Measurements from ENCODE around the gene ZFR. TPM values are rescaled to one million over a fixed set of nuclear protein-coding genes. Genes with fewer than 3 reads are reported as not detected.

The ZFR gene
- total RNA-seq, 3 donors from 2014 or later = 44.0 to 73.3 (median 44.7) TPM

DNA sequence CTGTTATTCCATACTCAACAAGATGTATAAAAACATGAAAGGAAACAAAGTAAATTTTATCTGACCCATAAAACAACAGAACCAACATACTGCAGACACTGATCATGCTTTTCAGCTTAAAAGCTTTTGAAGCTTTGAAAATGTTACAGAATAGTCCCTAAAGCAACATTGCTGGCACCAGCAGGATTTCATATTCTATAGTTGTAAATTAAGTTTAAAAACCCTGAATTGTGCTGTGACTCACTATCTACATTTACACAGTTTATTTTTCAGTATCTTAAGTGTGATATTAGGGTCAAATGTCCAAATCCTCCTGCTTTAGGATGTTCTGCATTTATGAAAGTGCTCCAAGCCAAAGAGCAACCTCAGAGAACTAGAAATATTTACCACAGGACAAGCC lies 59.9 kb downstream of the ZFR start:
- DNase-seq (no peak), ATAC-seq (no peak)
- intact Hi-C loops (cut with DNase I, micrococcal nuclease) = no loop called here
- H3K36me3 ChIP-seq (ENCODE audit: low read depth) = no peaks in the 10 kb centered on the region
- no peak overlapping the region for H3K4me3 ChIP-seq
- TF ChIP-seq, protein P1, sequence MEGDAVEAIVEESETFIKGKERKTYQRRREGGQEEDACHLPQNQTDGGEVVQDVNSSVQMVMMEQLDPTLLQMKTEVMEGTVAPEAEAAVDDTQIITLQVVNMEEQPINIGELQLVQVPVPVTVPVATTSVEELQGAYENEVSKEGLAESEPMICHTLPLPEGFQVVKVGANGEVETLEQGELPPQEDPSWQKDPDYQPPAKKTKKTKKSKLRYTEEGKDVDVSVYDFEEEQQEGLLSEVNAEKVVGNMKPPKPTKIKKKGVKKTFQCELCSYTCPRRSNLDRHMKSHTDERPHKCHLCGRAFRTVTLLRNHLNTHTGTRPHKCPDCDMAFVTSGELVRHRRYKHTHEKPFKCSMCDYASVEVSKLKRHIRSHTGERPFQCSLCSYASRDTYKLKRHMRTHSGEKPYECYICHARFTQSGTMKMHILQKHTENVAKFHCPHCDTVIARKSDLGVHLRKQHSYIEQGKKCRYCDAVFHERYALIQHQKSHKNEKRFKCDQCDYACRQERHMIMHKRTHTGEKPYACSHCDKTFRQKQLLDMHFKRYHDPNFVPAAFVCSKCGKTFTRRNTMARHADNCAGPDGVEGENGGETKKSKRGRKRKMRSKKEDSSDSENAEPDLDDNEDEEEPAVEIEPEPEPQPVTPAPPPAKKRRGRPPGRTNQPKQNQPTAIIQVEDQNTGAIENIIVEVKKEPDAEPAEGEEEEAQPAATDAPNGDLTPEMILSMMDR (IDR thresholded peaks at IDR 0.05) = no peak
- H3K9me3 ChIP-seq = no peaks in the 10 kb centered on the region
- no peaks in the 10 kb centered on the region for H3K4me1 ChIP-seq (ENCODE audit: low read depth)

DNA sequence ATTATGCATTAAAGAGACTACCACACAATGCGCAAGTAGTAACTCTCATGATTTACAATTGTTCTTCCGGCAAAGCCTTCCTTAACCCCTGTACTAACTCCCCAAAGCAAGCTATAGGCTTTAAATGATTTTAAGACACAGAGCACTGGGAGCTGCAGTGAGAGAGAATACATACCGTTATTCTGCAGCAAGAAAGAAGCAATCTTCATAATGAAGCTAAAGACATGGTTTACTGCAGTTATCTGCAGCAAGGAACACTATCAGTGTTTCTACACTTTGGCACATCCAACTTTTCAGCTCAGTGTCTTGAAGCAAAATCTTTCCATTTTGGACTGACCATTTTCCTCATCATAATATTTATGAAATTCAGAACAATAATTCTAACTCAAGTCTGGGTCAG lies 61.0 kb downstream of the ZFR start:
- ATAC-seq (no peak), DNase-seq (no peak)
- TF ChIP-seq, protein P1 (IDR thresholded peaks at IDR 0.05) = no peak
- Histone ChIP-seq H3K36me3 (ENCODE audit: low read depth) (no peaks in the 10 kb centered on the region), H3K4me3 (no peak overlapping the region), H3K9me3 (no peaks in the 10 kb centered on the region), H3K4me1 (ENCODE audit: low read depth) (no peaks in the 10 kb centered on the region)
- intact Hi-C loops (cut with DNase I, micrococcal nuclease) = no loop called here

DNA sequence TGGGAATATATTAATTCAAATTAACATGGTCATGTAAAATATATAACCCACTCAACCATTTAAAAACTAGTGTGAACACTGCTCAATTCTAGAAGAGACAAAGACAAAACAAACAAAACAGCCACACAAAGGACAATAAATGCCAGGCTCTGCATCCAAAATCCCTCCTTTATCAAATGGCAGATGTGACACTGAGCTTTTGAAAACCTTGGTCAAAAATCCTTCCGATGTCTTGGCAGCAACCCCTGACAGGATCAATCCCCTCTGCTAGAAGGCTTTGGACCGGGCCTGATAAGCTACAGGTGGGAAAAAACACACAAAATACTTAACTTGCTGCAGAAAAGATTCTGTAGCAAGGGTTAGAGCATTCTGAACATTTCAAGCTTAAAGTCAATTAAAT lies 61.5 kb downstream of the ZFR start:
- H3K9me3 ChIP-seq = no peaks in the 10 kb centered on the region
- DNase-seq (no peak), ATAC-seq (no peak)
- H3K4me3 ChIP-seq = no peak overlapping the region
- H3K36me3 ChIP-seq (ENCODE audit: low read depth) = no peaks in the 10 kb centered on the region
- no peaks in the 10 kb centered on the region for H3K4me1 ChIP-seq (ENCODE audit: low read depth)
- TF ChIP-seq, protein P1 (IDR thresholded peaks at IDR 0.05) = no peak
- intact Hi-C loops (cut with DNase I, micrococcal nuclease) = no loop called here

DNA sequence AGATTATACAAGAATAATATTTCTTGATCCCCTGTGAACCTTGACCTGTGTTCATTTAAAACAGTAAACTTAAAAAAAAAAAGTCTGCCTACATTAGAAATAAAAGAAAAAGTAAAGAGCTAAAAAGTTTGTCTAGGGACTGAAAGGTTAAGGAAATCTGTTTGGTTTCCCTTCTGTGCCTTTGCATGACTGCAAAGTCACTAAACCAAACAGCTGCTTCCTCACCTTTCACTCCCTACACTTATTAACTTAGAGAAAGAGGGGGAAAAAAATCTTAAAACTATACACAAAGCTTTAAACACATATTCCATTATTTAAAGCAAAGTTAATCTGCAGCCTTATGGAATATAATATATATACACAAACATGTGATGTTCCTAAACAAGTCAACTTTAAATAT lies 65.1 kb downstream of the ZFR start:
- intact Hi-C loops (cut with DNase I, micrococcal nuclease) = no loop called here
- no peak overlapping the region for H3K4me3 ChIP-seq
- TF ChIP-seq, protein P1 (IDR thresholded peaks at IDR 0.05) = no peak

DNA sequence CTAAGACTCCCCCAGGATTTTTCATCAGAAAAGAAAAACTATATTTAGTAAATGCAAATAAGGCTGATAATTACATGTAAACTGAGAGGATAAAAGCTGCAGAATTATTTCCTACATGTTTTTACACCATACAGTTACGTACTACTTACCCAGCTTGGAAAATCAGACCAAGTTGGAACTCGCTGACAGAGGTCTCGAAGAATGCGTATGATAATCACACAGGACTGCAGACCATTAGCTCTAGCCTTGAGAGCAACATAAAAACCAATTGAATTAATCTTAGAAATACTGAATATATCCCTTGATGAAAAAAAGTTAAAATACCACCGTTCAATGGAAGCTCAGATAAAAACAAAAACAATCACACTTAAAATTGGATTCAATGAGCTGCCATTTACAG lies 65.6 kb downstream of the ZFR start:
- DNase-seq (no peak), ATAC-seq (no peak)
- Histone ChIP-seq H3K4me1 (ENCODE audit: low read depth) (no peaks in the 10 kb centered on the region), H3K4me3 (no peak overlapping the region), H3K36me3 (ENCODE audit: low read depth) (no peaks in the 10 kb centered on the region), H3K9me3 (no peaks in the 10 kb centered on the region)
- intact Hi-C loops (cut with DNase I, micrococcal nuclease) = no loop called here
- TF ChIP-seq, protein P1 (IDR thresholded peaks at IDR 0.05) = no peak

More for the DNA sequence above, 65.1 kb downstream of the ZFR start:
- DNase-seq (no peak), ATAC-seq (no peak)
- Histone ChIP-seq H3K9me3 (no peaks in the 10 kb centered on the region), H3K36me3 (ENCODE audit: low read depth) (no peaks in the 10 kb centered on the region), H3K4me1 (ENCODE audit: low read depth) (no peaks in the 10 kb centered on the region)

DNA sequence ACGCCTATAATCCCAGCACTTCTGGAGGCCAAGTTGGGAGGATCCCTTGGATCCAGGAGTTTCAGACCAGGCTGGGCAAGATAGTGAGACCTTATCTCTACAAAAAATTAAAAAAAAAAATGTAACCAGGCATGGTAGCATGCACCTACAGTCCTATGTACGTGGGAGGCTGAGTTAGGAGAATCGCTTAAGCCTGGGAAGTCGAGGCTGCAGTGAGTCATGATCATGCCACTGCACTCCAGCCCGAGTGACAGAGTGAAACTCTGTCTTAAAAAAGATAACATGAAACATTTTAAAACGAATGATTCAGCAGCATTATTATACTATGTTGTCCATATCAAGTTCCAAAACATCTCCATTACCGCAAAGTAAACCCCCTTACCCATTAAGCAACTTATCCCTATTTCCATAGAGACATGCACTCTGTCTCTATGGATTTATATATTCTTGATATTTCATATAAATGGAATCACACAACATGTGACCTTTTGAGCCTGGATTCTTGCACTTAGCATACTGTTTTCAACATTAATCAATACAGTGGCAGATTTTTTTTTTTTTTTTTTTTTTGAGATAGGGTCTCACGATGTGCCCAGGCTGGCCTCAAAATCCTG lies 74.9 kb downstream of the ZFR start:
- H3K4me3 ChIP-seq = no peak overlapping the region
- H3K36me3 ChIP-seq (ENCODE audit: low read depth) = no peaks in the 10 kb centered on the region
- TF ChIP-seq, protein P1 (IDR thresholded peaks at IDR 0.05) = no peak
- no peak for DNase-seq
- intact Hi-C loops (cut with DNase I, micrococcal nuclease) = no loop called here
- H3K4me1 ChIP-seq (ENCODE audit: low read depth) = no peaks in the 10 kb centered on the region
- ATAC-seq = no peak
- H3K9me3 ChIP-seq = no peaks in the 10 kb centered on the region
